ENCODE measurements around the gene YTHDC2. TPM values are rescaled to one million over a fixed set of nuclear protein-coding genes. Genes with fewer than 3 reads are reported as not detected.
A peak's percentile ranks its signal among the peaks of the same experiment; 100 is the strongest.
"Not testable (repeated sequence)": the region's sequence is repeated elsewhere in the genome, so short reads cannot be mapped to it uniquely, and the experiment has no call there.

YTHDC2 gene
- total RNA-seq, 2 experiments from 2014 or later = 26.8 to 28.2 TPM

DNA sequence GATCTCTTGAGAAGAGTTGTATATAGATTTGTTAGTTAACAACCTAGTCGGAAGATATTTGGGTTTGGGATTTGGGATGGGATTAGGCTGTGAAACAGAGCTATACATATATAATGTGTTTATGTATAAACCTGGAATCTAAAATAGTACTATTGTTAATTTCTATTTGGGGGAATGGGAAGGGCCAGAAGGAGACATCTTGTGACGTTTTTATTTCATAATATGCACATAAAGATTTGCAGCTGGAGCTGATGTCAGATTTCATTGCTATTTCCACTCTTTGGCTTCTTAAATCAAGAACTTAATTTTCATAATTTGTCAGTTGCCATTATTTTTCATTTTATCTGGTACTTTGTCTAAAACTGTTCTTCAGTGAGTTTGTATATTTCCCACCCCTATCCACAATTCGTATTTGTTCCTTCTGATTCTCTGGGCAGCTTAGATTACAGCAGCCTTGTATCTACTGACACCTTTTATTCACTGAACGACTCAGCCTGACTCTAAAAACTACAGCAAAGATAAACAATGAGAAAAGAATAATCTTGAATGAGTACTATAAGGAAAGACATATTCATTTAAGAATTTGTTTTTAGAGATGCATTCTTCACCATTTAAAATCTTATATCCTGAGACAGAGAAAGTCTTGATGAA, 86.9 kb downstream of the YTHDC2 start:
- no peak for ATAC-seq
- ChIA-PET POLR2A (no interaction called here), CTCF (interaction anchor here (1.3 to 1.5 kb wide), 3 partner anchors 12 to 604 kb away, joined by 3 to 5 read pairs (median 3); no protein-coding TSS in a partner anchor)
- intact Hi-C loops (cut with micrococcal nuclease) = loop anchor here (10.0 kb wide), 1 partner anchor 606 kb away; no protein-coding TSS in a partner anchor
- no peak for DNase-seq
- no peak for TF ChIP-seq CTCF (IDR thresholded peaks at IDR 0.05)
- Mint-ChIP-seq H3K27ac (no peak overlapping the region), H3K9me3 (no peaks in the 10 kb centered on the region), H3K36me3 (ENCODE audit: low read depth) (no peaks in the 10 kb centered on the region), H3K4me3 (no peak overlapping the region), H3K27me3 (peaks cover 1% of the 10 kb centered on the region), H3K4me1 (ENCODE audit: low read depth) (no peaks in the 10 kb centered on the region)

GRCh38 chr5:113601423-113601822, 87.9 kb downstream of the YTHDC2 start:
- Mint-ChIP-seq H3K27ac (no peak overlapping the region), H3K4me1 (ENCODE audit: low read depth) (no peaks in the 10 kb centered on the region), H3K9me3 (no peaks in the 10 kb centered on the region), H3K36me3 (ENCODE audit: low read depth) (no peaks in the 10 kb centered on the region), H3K4me3 (no peak overlapping the region), H3K27me3 (peaks cover 3% of the 10 kb centered on the region)
- ChIA-PET CTCF (interaction anchor here (0.8 to 2.2 kb wide), 4 partner anchors 11 to 266 kb away, joined by 3 to 11 read pairs (median 4); no protein-coding TSS in a partner anchor), POLR2A (no interaction called here)
- intact Hi-C loops (cut with micrococcal nuclease) = loop anchor here (10.0 kb wide), 1 partner anchor 607 kb away; no protein-coding TSS in a partner anchor
- DNase-seq = no peak
- ATAC-seq = no peak
- no peak for TF ChIP-seq CTCF (IDR thresholded peaks at IDR 0.05)

- H3K4me1 Mint-ChIP-seq (ENCODE audit: low read depth); POLR2A ChIA-PET: not testable (repeated sequence)
- CTCF ChIA-PET = interaction anchor here (1.0 to 2.7 kb wide), 6 partner anchors 8 to 607 kb away, joined by 3 to 11 read pairs (median 6); no protein-coding TSS in a partner anchor
Measured at GRCh38 chr5:113603246-113603645, 89.8 kb downstream of the YTHDC2 start.

DNA sequence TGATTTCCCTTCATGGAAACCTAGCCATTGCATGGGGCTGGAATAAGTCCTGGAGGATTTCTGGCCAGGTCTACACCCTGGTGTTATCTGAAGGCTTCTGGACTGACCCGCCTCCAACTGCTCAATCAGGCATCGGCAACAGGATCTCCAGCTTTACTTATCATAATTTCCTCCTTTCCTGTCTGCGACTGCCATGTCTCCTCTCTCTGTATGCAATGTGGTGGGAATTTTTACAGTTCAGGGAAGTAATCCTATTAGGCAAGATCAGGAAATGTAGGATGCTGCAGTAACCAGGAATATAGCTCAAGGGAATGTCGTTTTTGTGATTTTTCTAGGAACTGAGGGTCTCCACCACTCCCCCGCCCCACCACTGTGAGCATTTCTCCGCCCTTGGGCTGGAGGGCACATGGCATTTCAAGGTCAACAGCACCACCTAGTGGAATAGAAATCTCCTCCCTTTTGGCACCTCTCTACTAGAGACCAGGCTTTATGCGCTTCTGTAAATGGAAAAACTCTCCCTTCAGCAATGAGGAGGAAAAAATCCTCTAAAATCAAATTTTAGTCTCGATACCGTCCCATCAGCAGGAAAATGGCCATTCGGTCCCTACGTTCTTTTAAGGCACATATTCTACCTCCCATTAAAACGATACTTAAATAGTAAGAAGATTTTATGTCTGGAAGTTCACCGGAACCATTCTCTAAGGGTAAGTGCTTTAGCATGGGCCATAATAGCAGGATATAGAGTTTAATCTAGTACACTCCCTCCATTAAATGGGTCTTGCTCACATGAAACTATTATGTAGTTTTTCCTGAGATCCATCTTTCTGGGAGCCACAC, 93.0 kb downstream of the YTHDC2 start:
- no peak overlapping the region for H3K27ac Mint-ChIP-seq
- intact Hi-C loops (cut with micrococcal nuclease) = loop anchor here (2.0 to 10.0 kb wide), 4 partner anchors 94 to 612 kb away; partner anchors contain the start of gene YTHDC2
- H3K9me3 Mint-ChIP-seq = no peaks in the 10 kb centered on the region
- H3K4me3 Mint-ChIP-seq = no peak overlapping the region
- POLR2A ChIA-PET = no interaction called here
- peak; percentile 87 for TF ChIP-seq CTCF (IDR thresholded peaks at IDR 0.05)
- peaks cover 5% of the 10 kb centered on the region for H3K4me1 Mint-ChIP-seq (ENCODE audit: low read depth)
- CTCF ChIA-PET = interaction anchor here (0.6 to 4.6 kb wide), 20 partner anchors 8 to 682 kb away, joined by 3 to 41 read pairs (median 4); no protein-coding TSS in a partner anchor
- ATAC-seq (peak; percentile 77), DNase-seq (peak; percentile 51)
- peaks cover 6% of the 10 kb centered on the region for H3K27me3 Mint-ChIP-seq
- no peaks in the 10 kb centered on the region for H3K36me3 Mint-ChIP-seq (ENCODE audit: low read depth)

More at GRCh38 chr5:113603246-113603645, 89.8 kb downstream of the YTHDC2 start:
- not testable (repeated sequence) for ATAC-seq; H3K27ac Mint-ChIP-seq; H3K36me3 Mint-ChIP-seq (ENCODE audit: low read depth); H3K9me3 Mint-ChIP-seq; DNase-seq; H3K4me3 Mint-ChIP-seq; H3K27me3 Mint-ChIP-seq
- intact Hi-C loops (cut with micrococcal nuclease) = loop anchor here (10.0 kb wide), 1 partner anchor 608 kb away; no protein-coding TSS in a partner anchor

GRCh38 chr5:113607361-113607760, 93.9 kb downstream of the YTHDC2 start:
- intact Hi-C loops (cut with micrococcal nuclease) = loop anchor here (2.0 to 10.0 kb wide), 4 partner anchors 95 to 613 kb away; partner anchors contain the start of gene YTHDC2
- Mint-ChIP-seq H3K4me3 (no peak overlapping the region), H3K27me3 (peaks cover 6% of the 10 kb centered on the region), H3K27ac (no peak overlapping the region), H3K36me3 (ENCODE audit: low read depth) (no peaks in the 10 kb centered on the region), H3K9me3 (no peaks in the 10 kb centered on the region), H3K4me1 (ENCODE audit: low read depth) (peaks cover 5% of the 10 kb centered on the region)
- no peak for ATAC-seq
- TF ChIP-seq CTCF (IDR thresholded peaks at IDR 0.05) = no peak
- no peak for DNase-seq
- ChIA-PET POLR2A (no interaction called here), CTCF (interaction anchor here (0.9 to 4.6 kb wide), 6 partner anchors 12 to 611 kb away, joined by 3 to 41 read pairs (median 3); no protein-coding TSS in a partner anchor)

Measured in activated CD8-positive, alpha-beta T cell treated with anti-CD3 and anti-CD28 coated beads for 36 hours (primary cell).